Loucy (cell line): ENCODE results near the gene CDC42BPB.

Experiments
- H2AFZ ChIP-seq: fragments of 200-600 bp; sonication (generic); 2 replicates; pipeline ENCODE4 v1.6.0; 2016; ENCODE audit warnings: antibody characterized with exemption, mild to moderate bottlenecking, low read length, moderate library complexity
- H3F3A ChIP-seq: fragments of 200-600 bp; 2 replicates; pipeline ENCODE4 v1.6.0; 2016; ENCODE audit warnings: antibody characterized with exemption, low read depth, mild to moderate bottlenecking
- H3K27me3 ChIP-seq: fragments of 200-600 bp; sonication (generic); 2 replicates; pipeline ENCODE4 v1.6.1; 2014; ENCODE audit warnings: low read length, mild to moderate bottlenecking; ENCODE audit not compliant: insufficient read depth, poor library complexity, severe bottlenecking
- H3K36me3 ChIP-seq: fragments of 200-600 bp; sonication (generic); 2 replicates; pipeline ENCODE4 v1.6.1; 2016; ENCODE audit warnings: low read length; ENCODE audit not compliant: insufficient read depth
- H3K4me1 ChIP-seq: fragments of 200-600 bp; sonication (generic); 2 replicates; pipeline ENCODE4 v1.5.1; 2014; ENCODE audit warnings: low read length, mild to moderate bottlenecking; ENCODE audit not compliant: insufficient read depth, poor library complexity, severe bottlenecking
- H3K4me2 ChIP-seq: fragments of 200-600 bp; sonication (generic); 2 replicates; pipeline ENCODE4 v1.6.0; 2014; ENCODE audit warnings: antibody characterized with exemption, low read length, low read depth, mild to moderate bottlenecking; ENCODE audit not compliant: poor library complexity, severe bottlenecking
- H3K4me3 ChIP-seq: fragments of 200-600 bp; sonication (generic); 2 replicates; pipeline ENCODE4 v1.5.1; 2014; ENCODE audit warnings: low read length, mild to moderate bottlenecking, mixed read lengths; ENCODE audit not compliant: poor library complexity, severe bottlenecking
- H3K79me2 ChIP-seq: fragments of 200-600 bp; sonication (generic); 2 replicates; pipeline ENCODE4 v1.6.1; 2014; ENCODE audit warnings: low read length; ENCODE audit not compliant: insufficient read depth
- H3K9ac ChIP-seq: fragments of 200-600 bp; sonication (generic); 2 replicates; pipeline ENCODE4 v1.6.0; 2014; ENCODE audit warnings: mild to moderate bottlenecking, low read depth, low read length, moderate library complexity; ENCODE audit not compliant: poor library complexity, severe bottlenecking
- H3K9me2 ChIP-seq: fragments of 200-600 bp; sonication (generic); replicated peaks from 2 replicates; pipeline ENCODE4 v1.6.1; 2016; ENCODE audit warnings: low read depth, low read length, mixed read lengths
- H3K9me3 ChIP-seq: fragments of 200-600 bp; sonication (generic); 2 replicates; pipeline ENCODE4 v1.6.1; 2014; ENCODE audit warnings: mild to moderate bottlenecking, antibody characterized with exemption, low read length, low read depth; ENCODE audit not compliant: insufficient read depth
- H4K20me1 ChIP-seq: fragments of 200-600 bp; sonication (generic); 2 replicates; pipeline ENCODE4 v1.6.0; 2014; ENCODE audit warnings: antibody characterized with exemption, low read length, mild to moderate bottlenecking; ENCODE audit not compliant: insufficient read depth, poor library complexity, severe bottlenecking
- CTCF ChIP-seq: fragments of 200-600 bp; sonication (generic); conservative IDR thresholded peaks from 2 replicates; pipeline ENCODE4 v1.5.1; 2014; ENCODE audit warnings: mild to moderate bottlenecking, antibody characterized with exemption, low read length
- EZH2phosphoT487 ChIP-seq: fragments of 200-600 bp; IDR thresholded peaks from 2 replicates; pipeline ENCODE4 v1.6.1; 2018; ENCODE audit warnings: antibody characterized with exemption, mild to moderate bottlenecking, moderate library complexity, borderline replicate concordance

Gene CDC42BPB

GRCh38 chr14:102973706-102974285 lies 83.6 kb downstream of the CDC42BPB start:
- no peaks in the 10 kb centered on the region for H3K9me3 ChIP-seq
- TF ChIP-seq EZH2phosphoT487 (no peak), CTCF (no peak)
- H3K79me2 ChIP-seq = no peaks in the 10 kb centered on the region
- H3F3A ChIP-seq = no peaks in the 10 kb centered on the region
- no peaks in the 10 kb centered on the region for H3K36me3 ChIP-seq
- no peak overlapping the region for H3K9ac ChIP-seq
- H2AFZ ChIP-seq = no peak overlapping the region
- H3K4me1 ChIP-seq = no peaks in the 10 kb centered on the region
- H3K4me3 ChIP-seq = no peak overlapping the region
- no peaks in the 10 kb centered on the region for H4K20me1 ChIP-seq
- no peak overlapping the region for H3K4me2 ChIP-seq
- H3K9me2 ChIP-seq = no peaks in the 10 kb centered on the region
- H3K27me3 ChIP-seq = no peaks in the 10 kb centered on the region

GRCh38 chr14:102971836-102972606 lies 85.3 kb downstream of the CDC42BPB start:
- TF ChIP-seq CTCF = no peak
- TF ChIP-seq EZH2phosphoT487 = no peak
- H3K36me3 ChIP-seq = no peaks in the 10 kb centered on the region
- H2AFZ ChIP-seq = no peak overlapping the region

GRCh38 chr14:102971314-102971713 lies 86.0 kb downstream of the CDC42BPB start:
- H3K9me3 ChIP-seq = no peaks in the 10 kb centered on the region
- no peaks in the 10 kb centered on the region for H3K36me3 ChIP-seq
- no peaks in the 10 kb centered on the region for H3F3A ChIP-seq
- no peaks in the 10 kb centered on the region for H3K79me2 ChIP-seq
- H3K27me3 ChIP-seq = no peaks in the 10 kb centered on the region
- no peak overlapping the region for H3K4me2 ChIP-seq
- no peaks in the 10 kb centered on the region for H4K20me1 ChIP-seq
- H3K9ac ChIP-seq = no peak overlapping the region
- no peak overlapping the region for H2AFZ ChIP-seq
- H3K4me1 ChIP-seq = no peaks in the 10 kb centered on the region
- TF ChIP-seq EZH2phosphoT487 = no peak
- no peak for TF ChIP-seq CTCF
- no peak overlapping the region for H3K4me3 ChIP-seq
- no peaks in the 10 kb centered on the region for H3K9me2 ChIP-seq

More at GRCh38 chr14:102971836-102972606, 85.3 kb downstream of the CDC42BPB start:
- Histone ChIP-seq H3K79me2 (no peaks in the 10 kb centered on the region), H3K27me3 (no peaks in the 10 kb centered on the region), H3K9ac (no peak overlapping the region), H4K20me1 (no peaks in the 10 kb centered on the region), H3K9me2 (no peaks in the 10 kb centered on the region), H3K4me3 (no peak overlapping the region), H3K4me2 (no peak overlapping the region), H3K4me1 (no peaks in the 10 kb centered on the region), H3K9me3 (no peaks in the 10 kb centered on the region), H3F3A (no peaks in the 10 kb centered on the region)
